ENCODE measurements around the gene AMBP. TPM values are rescaled to one million over a fixed set of nuclear protein-coding genes. Genes with fewer than 3 reads are reported as not detected.

The AMBP gene
- polyA plus RNA-seq, 2 of the 4 experiments (the other 2 are of a cell fraction), result 6.1 to 9.4 TPM

DNA sequence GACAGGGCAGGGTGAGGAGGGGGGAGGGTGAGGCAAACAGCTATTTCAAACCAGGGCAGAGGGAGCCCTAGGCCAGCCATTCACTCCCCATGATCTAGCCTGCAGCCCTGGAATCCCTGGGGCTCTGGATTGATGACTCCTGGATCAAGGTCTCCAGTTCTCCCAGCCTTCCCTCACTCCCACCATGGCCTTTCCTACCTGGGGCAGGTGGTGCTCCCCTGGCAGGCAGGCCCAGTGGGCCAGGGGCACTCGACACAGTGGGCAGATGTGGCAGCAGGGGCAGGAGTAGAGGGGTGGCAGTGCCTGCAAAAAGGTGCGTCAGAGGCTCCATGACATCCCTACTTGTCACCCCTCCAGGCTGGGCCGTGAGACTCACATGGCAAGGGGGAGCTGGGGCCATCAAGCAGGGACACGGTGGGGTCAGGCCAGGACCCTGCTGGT, 15.0 kb upstream of the AMBP start:
- H3K4me3 ChIP-seq, result no peak overlapping the region
- no peaks in the 10 kb centered on the region for H3K9me3 ChIP-seq
- 60% methylated on average over 4 of the region's 4 CpGs for WGBS (ENCODE audit: missing lambda C conversion rate)
- FAIRE-seq, result no peak
- TF ChIP-seq EHMT2 (IDR thresholded peaks at IDR 0.05; ENCODE audit: low read depth), result no peak
- TF ChIP-seq ZC3H11A (IDR thresholded peaks at IDR 0.05), result no peak
- TF ChIP-seq RCOR1 (IDR thresholded peaks at IDR 0.05; ENCODE audit: low read depth, low read length), result no peak
- no peak for TF ChIP-seq POLR2A (IDR thresholded peaks at IDR 0.05; ENCODE audit: low read length)
- TF ChIP-seq ZNF302 (CRISPR knock-in tag; IDR thresholded peaks at IDR 0.05), result no peak
- no peak for TF ChIP-seq POLR2AphosphoS2 (conservative IDR thresholded peaks at IDR 0.05; ENCODE audit: low read length)
- TF ChIP-seq MAFK (IDR thresholded peaks at IDR 0.05; ENCODE audit: partially characterized antibody), result no peak
- no peak for TF ChIP-seq RFX5 (IDR thresholded peaks at IDR 0.05)
- TF ChIP-seq FOSL2 (IDR thresholded peaks at IDR 0.05), result no peak
- TF ChIP-seq FOSL2 (CRISPR knock-in tag; IDR thresholded peaks at IDR 0.05), result no peak
- no peak for TF ChIP-seq RAD21 (conservative IDR thresholded peaks at IDR 0.05 in 1 of 2, IDR thresholded peaks at IDR 0.05 in 1 of 2)
- TF ChIP-seq TFCP2L1 (CRISPR knock-in tag; IDR thresholded peaks at IDR 0.05), result no peak
- no peak for TF ChIP-seq EHF (CRISPR knock-in tag; IDR thresholded peaks at IDR 0.05)
- no peak for TF ChIP-seq HDAC2 (IDR thresholded peaks at IDR 0.05)
- TF ChIP-seq RNF2 (IDR thresholded peaks at IDR 0.05; ENCODE audit: borderline replicate concordance, low read depth), result no peak
- TF ChIP-seq KDM1A (IDR thresholded peaks at IDR 0.05; ENCODE audit: low read depth), result no peak
- no peak for DNase-seq (ENCODE audit: low read depth in 1 of 2, low spot score in 1 of 2)
- peaks cover 9% of the 10 kb centered on the region; the same call in 2 of the 3 replicates for H3K4me1 ChIP-seq
- no peak for ATAC-seq
- ChIA-PET CTCF (interaction anchor here (1.5 to 6.2 kb wide), 4 partner anchors 8 to 410 kb away, joined by 3 to 80 read pairs (median 42); no protein-coding TSS in a partner anchor), POLR2A (no interaction called here)
- H3K27ac ChIP-seq, result no peak overlapping the region
- no peak overlapping the region for H3K4me2 ChIP-seq

DNA sequence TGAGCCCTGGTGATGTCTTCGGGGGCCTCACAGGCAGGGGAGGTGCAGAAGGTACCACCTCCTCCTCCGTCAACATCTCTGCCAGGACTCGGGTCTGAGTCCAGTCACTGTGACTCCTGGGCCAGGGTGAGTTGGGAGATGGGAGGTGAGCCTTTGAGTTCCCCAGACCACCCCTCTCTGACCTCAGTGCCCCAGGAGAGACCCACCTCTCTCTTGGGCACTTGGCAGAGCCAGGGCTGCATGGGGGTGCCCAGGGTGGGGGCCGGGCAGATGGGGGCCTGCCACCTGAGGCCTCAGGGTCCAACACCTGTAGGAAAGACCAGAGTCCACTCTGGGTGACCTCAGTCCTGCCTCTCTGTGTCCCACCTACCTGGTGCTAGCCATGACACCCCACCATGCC, 14.2 kb upstream of the AMBP start:
- TF ChIP-seq, protein P1, sequence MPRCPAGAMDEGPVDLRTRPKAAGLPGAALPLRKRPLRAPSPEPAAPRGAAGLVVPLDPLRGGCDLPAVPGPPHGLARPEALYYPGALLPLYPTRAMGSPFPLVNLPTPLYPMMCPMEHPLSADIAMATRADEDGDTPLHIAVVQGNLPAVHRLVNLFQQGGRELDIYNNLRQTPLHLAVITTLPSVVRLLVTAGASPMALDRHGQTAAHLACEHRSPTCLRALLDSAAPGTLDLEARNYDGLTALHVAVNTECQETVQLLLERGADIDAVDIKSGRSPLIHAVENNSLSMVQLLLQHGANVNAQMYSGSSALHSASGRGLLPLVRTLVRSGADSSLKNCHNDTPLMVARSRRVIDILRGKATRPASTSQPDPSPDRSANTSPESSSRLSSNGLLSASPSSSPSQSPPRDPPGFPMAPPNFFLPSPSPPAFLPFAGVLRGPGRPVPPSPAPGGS (IDR thresholded peaks at IDR 0.05), result no peak
- ChIA-PET CTCF (interaction anchor here (1.2 to 6.2 kb wide), 6 partner anchors 7 to 410 kb away, joined by 3 to 80 read pairs (median 8); no protein-coding TSS in a partner anchor), POLR2A (no interaction called here)
- FAIRE-seq (no peak), DNase-seq (ENCODE audit: low read depth in 1 of 2, low spot score in 1 of 2) (no peak), ATAC-seq (no peak)
- 87% methylated on average over 3 of the region's 4 CpGs for WGBS (ENCODE audit: missing lambda C conversion rate)
- H3K9me3 ChIP-seq, result no peaks in the 10 kb centered on the region
- peaks cover 3% of the 10 kb centered on the region; the same call in 1 of the 3 replicates for H3K4me1 ChIP-seq
- no peak overlapping the region for H3K4me3 ChIP-seq
- no peak overlapping the region for H3K4me2 ChIP-seq
- H3K27ac ChIP-seq, result no peak overlapping the region

DNA sequence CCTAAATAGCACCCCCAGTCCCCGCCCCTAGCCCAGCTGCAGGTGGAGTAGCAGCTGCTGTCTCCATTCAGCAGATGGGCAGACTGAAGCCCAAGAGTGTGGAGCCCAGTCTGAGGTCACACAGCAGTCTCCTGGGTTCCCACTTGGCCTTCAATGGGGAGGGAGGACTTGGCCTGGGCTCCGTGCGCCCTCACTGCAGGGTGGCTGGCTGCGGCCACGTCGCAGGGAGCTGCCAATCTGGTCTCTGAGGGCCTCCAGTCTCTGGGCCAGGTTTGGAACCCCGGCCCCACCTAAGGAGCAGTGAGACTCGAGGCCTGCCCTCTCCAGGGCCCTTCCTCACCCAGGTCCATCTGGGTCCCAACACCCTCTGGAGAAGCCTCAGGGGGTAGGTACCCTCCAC, 13.6 kb upstream of the AMBP start:
- POLR2A ChIA-PET, result no interaction called here
- no peak overlapping the region for H3K4me2 ChIP-seq
- H3K4me1 ChIP-seq, result no peaks in the 10 kb centered on the region
- H3K4me3 ChIP-seq, result no peak overlapping the region
- no peak for DNase-seq (ENCODE audit: low read depth in 1 of 2, low spot score in 1 of 2)
- no peak for FAIRE-seq
- ATAC-seq, result no peak
- CTCF ChIA-PET, result interaction anchor here (0.7 to 1.5 kb wide), 5 partner anchors 9 to 409 kb away, joined by 3 to 12 read pairs (median 3); no protein-coding TSS in a partner anchor
- no peak overlapping the region for H3K27ac ChIP-seq
- H3K9me3 ChIP-seq, result no peaks in the 10 kb centered on the region
- 75% methylated on average over 3 of the region's 8 CpGs for WGBS (ENCODE audit: missing lambda C conversion rate)
- TF ChIP-seq NR3C1 (IDR thresholded peaks at IDR 0.05), result no peak
- no peak for TF ChIP-seq RARB (CRISPR knock-in tag; IDR thresholded peaks at IDR 0.05)
- TF ChIP-seq SREBF2 (IDR thresholded peaks at IDR 0.05), result no peak
- TF ChIP-seq EHF (CRISPR knock-in tag; IDR thresholded peaks at IDR 0.05), result no peak
- TF ChIP-seq HOXB5 (CRISPR knock-in tag; IDR thresholded peaks at IDR 0.05), result no peak
- TF ChIP-seq, protein P2, sequence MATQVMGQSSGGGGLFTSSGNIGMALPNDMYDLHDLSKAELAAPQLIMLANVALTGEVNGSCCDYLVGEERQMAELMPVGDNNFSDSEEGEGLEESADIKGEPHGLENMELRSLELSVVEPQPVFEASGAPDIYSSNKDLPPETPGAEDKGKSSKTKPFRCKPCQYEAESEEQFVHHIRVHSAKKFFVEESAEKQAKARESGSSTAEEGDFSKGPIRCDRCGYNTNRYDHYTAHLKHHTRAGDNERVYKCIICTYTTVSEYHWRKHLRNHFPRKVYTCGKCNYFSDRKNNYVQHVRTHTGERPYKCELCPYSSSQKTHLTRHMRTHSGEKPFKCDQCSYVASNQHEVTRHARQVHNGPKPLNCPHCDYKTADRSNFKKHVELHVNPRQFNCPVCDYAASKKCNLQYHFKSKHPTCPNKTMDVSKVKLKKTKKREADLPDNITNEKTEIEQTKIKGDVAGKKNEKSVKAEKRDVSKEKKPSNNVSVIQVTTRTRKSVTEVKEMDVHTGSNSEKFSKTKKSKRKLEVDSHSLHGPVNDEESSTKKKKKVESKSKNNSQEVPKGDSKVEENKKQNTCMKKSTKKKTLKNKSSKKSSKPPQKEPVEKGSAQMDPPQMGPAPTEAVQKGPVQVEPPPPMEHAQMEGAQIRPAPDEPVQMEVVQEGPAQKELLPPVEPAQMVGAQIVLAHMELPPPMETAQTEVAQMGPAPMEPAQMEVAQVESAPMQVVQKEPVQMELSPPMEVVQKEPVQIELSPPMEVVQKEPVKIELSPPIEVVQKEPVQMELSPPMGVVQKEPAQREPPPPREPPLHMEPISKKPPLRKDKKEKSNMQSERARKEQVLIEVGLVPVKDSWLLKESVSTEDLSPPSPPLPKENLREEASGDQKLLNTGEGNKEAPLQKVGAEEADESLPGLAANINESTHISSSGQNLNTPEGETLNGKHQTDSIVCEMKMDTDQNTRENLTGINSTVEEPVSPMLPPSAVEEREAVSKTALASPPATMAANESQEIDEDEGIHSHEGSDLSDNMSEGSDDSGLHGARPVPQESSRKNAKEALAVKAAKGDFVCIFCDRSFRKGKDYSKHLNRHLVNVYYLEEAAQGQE (IDR thresholded peaks at IDR 0.05), result no peak
- TF ChIP-seq HEYL (CRISPR knock-in tag; IDR thresholded peaks at IDR 0.05), result no peak
- TF ChIP-seq MAFK (IDR thresholded peaks at IDR 0.05; ENCODE audit: partially characterized antibody), result no peak
- TF ChIP-seq, protein P3, sequence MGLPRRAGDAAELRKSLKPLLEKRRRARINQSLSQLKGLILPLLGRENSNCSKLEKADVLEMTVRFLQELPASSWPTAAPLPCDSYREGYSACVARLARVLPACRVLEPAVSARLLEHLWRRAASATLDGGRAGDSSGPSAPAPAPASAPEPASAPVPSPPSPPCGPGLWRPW (IDR thresholded peaks at IDR 0.05), result no peak
- TF ChIP-seq, protein P4, sequence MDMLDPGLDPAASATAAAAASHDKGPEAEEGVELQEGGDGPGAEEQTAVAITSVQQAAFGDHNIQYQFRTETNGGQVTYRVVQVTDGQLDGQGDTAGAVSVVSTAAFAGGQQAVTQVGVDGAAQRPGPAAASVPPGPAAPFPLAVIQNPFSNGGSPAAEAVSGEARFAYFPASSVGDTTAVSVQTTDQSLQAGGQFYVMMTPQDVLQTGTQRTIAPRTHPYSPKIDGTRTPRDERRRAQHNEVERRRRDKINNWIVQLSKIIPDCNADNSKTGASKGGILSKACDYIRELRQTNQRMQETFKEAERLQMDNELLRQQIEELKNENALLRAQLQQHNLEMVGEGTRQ (IDR thresholded peaks at IDR 0.05), result no peak
- TF ChIP-seq, protein P5, sequence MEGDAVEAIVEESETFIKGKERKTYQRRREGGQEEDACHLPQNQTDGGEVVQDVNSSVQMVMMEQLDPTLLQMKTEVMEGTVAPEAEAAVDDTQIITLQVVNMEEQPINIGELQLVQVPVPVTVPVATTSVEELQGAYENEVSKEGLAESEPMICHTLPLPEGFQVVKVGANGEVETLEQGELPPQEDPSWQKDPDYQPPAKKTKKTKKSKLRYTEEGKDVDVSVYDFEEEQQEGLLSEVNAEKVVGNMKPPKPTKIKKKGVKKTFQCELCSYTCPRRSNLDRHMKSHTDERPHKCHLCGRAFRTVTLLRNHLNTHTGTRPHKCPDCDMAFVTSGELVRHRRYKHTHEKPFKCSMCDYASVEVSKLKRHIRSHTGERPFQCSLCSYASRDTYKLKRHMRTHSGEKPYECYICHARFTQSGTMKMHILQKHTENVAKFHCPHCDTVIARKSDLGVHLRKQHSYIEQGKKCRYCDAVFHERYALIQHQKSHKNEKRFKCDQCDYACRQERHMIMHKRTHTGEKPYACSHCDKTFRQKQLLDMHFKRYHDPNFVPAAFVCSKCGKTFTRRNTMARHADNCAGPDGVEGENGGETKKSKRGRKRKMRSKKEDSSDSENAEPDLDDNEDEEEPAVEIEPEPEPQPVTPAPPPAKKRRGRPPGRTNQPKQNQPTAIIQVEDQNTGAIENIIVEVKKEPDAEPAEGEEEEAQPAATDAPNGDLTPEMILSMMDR (IDR thresholded peaks at IDR 0.05), result no peak
- TF ChIP-seq ESRRA (IDR thresholded peaks at IDR 0.05; ENCODE audit: borderline replicate concordance, low read length), result no peak
- TF ChIP-seq FOSL2 (IDR thresholded peaks at IDR 0.05), result no peak
- no peak for TF ChIP-seq FOSL2 (CRISPR knock-in tag; IDR thresholded peaks at IDR 0.05)
- no peak for TF ChIP-seq CHD4 (IDR thresholded peaks at IDR 0.05; ENCODE audit: borderline replicate concordance)
- TF ChIP-seq POLR2AphosphoS2 (conservative IDR thresholded peaks at IDR 0.05; ENCODE audit: low read length), result no peak
- TF ChIP-seq ZSCAN20 (CRISPR knock-in tag; IDR thresholded peaks at IDR 0.05), result no peak

Measured in A549 (cell line).